ENCODE results near the gene CRACR2B.

- TF ChIP-seq CTCF (CRISPR knock-in tag; IDR thresholded peaks at IDR 0.05) (no peak), POGK (CRISPR knock-in tag; conservative IDR thresholded peaks at IDR 0.05) (no peak), RBFOX2 (IDR thresholded peaks at IDR 0.05; ENCODE audit: low read depth, low read length) (no peak), ZNF460 (CRISPR knock-in tag; IDR thresholded peaks at IDR 0.05; ENCODE audit: borderline replicate concordance) (no peak), PRPF4 (IDR thresholded peaks at IDR 0.05; ENCODE audit: low read depth, low read length, poor library complexity, severe bottlenecking) (no peak), CCDC6 (CRISPR knock-in tag; IDR thresholded peaks at IDR 0.05) (no peak), JUN (CRISPR knock-in tag; IDR thresholded peaks at IDR 0.05) (no peak), ZNF274 (CRISPR knock-in tag; IDR thresholded peaks at IDR 0.05) (no peak)
- TF ChIP-seq, protein P1, sequence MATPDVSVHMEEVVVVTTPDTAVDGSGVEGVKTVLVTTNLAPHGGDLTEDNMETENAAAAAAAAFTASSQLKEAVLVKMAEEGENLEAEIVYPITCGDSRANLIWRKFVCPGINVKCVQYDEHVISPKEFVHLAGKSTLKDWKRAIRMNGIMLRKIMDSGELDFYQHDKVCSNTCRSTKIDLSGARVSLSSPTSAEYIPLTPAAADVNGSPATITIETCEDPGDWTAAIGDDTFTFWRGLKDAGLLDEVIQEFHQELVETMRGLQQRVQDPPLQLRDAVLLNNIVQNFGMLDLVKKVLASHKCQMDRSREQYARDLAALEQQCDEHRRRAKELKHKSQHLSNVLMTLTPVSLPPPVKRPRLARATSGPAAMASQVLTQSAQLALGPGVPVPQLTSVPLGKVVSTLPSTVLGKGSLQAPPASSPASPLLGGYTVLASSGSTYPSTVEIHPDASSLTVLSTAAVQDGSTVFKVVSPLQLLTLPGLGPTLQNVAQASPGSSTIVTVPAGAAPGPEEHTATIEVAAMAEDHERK (CRISPR knock-in tag; IDR thresholded peaks at IDR 0.05; ENCODE audit: low read depth): no peak
Measured at GRCh38 chr11:786235-787083, 41.3 kb upstream of the CRACR2B start.

All from HepG2 (cell line).